ENCODE data around the gene DTNBP1.

The DTNBP1 gene

GRCh38 chr6:15574486-15574885 is 88.3 kb downstream of the DTNBP1 start:
- no peak for TF ChIP-seq ZFX (IDR thresholded peaks at IDR 0.05)
- no peak for TF ChIP-seq CTCF (conservative IDR thresholded peaks at IDR 0.05)
- no peak overlapping the region for H3K27ac ChIP-seq

DNA sequence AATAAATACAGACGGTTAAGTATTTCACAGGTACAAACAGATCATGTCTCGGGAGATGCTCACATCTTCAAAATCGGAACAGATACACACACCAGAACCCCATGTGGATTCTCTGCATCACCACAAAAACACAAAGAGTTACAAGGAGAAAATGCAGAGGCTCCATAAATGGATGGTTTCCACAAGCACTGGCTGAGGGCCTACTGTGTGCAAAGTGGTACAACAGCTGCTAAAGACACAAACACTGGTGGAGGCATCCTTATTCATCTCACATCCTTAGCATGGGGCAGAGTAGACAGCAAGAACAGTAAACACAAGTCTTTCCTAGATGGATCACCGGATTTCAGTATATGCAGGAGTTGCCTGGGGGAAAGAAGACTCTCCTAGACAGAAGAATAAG is 88.8 kb downstream of the DTNBP1 start:
- TF ChIP-seq ZFX (IDR thresholded peaks at IDR 0.05) (no peak), CTCF (conservative IDR thresholded peaks at IDR 0.05) (no peak)
- H3K27ac ChIP-seq, result no peak overlapping the region

DNA sequence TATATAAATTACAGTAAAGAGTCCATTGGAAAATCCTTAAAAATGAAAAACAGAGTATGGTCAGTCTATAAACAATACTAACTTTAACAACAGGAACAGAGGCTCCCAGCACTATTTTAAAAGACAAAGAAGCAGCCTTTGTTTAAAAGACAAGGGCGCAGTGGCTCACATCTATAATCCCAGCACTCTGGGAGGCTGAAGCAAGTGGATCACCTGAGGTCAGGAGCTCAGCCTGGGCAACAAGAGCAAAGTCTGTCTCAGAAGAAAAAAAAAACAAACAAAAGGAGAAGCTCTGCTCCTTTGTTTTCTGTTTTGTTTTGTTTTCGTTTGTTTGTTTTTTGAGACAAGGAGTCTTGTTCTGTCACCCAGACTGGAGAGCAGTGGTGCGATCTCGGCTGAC is 89.4 kb downstream of the DTNBP1 start:
- no peak for TF ChIP-seq CTCF (conservative IDR thresholded peaks at IDR 0.05)
- TF ChIP-seq ZFX (IDR thresholded peaks at IDR 0.05), result no peak
- H3K27ac ChIP-seq, result no peak overlapping the region

DNA sequence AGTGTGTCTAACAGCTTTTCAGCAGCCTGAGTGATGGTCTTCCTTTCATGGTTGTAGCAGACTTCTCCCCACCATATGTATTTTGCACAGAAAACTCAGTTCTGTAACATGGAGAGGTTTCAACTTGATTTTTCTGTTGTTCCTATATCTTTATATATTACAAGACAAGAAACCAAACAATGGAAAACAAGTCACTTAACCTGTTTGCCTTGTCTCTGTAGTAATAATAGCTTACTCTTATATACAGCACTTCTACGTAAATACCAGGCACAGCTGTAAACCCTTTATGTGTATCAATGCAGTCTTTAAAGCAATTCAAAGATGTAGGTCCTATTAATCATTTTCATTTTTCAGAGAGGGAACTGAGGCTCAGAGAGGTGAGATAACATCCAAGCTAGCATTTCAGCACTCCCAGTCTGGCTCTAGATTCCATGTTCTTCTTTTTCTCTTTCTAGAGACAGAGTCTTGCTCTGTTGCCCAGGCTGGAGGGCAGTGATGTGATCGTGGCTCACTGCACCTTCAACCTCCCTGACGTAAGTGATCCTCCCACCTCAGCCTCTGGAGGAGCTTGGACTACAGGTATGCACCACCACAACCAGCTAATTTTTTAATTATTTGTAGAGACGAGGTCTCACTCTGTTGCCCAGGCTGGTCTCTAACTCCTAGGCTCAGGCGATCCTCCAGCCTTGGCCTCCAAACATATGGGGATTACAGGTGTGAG is 90.4 kb downstream of the DTNBP1 start:
- no peak overlapping the region for H3K27ac ChIP-seq
- TF ChIP-seq ZFX (IDR thresholded peaks at IDR 0.05) (no peak), CTCF (conservative IDR thresholded peaks at IDR 0.05) (no peak)

DNA sequence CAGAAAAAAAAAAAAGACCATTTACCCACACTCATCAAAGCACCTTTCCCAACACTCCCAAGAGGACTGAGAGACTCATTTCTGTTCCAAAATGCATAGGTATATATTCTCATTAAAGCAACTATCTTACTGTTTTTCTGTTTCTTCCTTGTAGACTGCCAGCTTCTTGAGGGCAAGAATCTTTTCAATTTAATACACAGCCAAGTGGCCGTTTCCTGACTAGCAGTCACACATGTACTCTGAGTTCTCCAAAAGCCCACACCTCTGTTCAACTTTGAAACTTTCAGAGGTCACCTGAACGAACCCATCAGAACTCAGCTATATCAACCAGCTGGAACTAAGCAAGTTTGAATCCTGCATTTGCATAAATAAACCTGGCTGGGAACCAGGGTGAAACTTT is 92.7 kb downstream of the DTNBP1 start:
- no peak overlapping the region for H3K27ac ChIP-seq
- TF ChIP-seq CTCF (conservative IDR thresholded peaks at IDR 0.05) (no peak), ZFX (IDR thresholded peaks at IDR 0.05) (no peak)

GRCh38 chr6:15569035-15569995 is 93.5 kb downstream of the DTNBP1 start:
- TF ChIP-seq ZFX (IDR thresholded peaks at IDR 0.05), result no peak
- no peak for TF ChIP-seq CTCF (conservative IDR thresholded peaks at IDR 0.05)
- H3K27ac ChIP-seq, result no peak overlapping the region

- TF ChIP-seq ZFX (IDR thresholded peaks at IDR 0.05) (no peak), CTCF (conservative IDR thresholded peaks at IDR 0.05) (no peak)
- no peak overlapping the region for H3K27ac ChIP-seq
Measured at GRCh38 chr6:15562977-15563376, 99.9 kb downstream of the DTNBP1 start.
